H9 (cell line): ENCODE data around the gene FBXL20. TPM values are rescaled to one million over a fixed set of nuclear protein-coding genes. Genes with fewer than 3 reads are reported as not detected.

Experiments used
- DNase-seq: peaks from one replicate; pipeline ENCODE4 v3.0.0-alpha.2; 2017
- H2AFZ ChIP-seq: one replicate; pipeline ENCODE4 v1.6.1; 2013; ENCODE audit warnings: mild to moderate bottlenecking, low read length, control low read depth, moderate library complexity
- H2AK5ac ChIP-seq: 2 replicates; pipeline ENCODE4 v1.6.1; 2013; ENCODE audit warnings: low read length, control low read depth, mixed read lengths; ENCODE audit not compliant: insufficient read length
- H2BK120ac ChIP-seq: one replicate; pipeline ENCODE4 v1.6.1; 2013; ENCODE audit warnings: low read depth, mild to moderate bottlenecking, low read length, control low read depth, inconsistent platforms; ENCODE audit not compliant: poor library complexity, severe bottlenecking
- H2BK12ac ChIP-seq: 2 replicates; pipeline ENCODE4 v1.6.1; 2013; ENCODE audit warnings: low read length, control low read depth, mixed read lengths, low read depth; ENCODE audit not compliant: insufficient read length
- H2BK15ac ChIP-seq: 2 replicates; pipeline ENCODE4 v1.6.1; 2013; ENCODE audit warnings: low read depth, low read length, control low read depth
- H2BK20ac ChIP-seq: one replicate; pipeline ENCODE4 v1.6.1; 2013; ENCODE audit warnings: low read depth, mild to moderate bottlenecking, low read length, control low read depth, inconsistent platforms; ENCODE audit not compliant: poor library complexity, severe bottlenecking
- H2BK5ac ChIP-seq: 2 replicates; pipeline ENCODE4 v1.6.1; 2013; ENCODE audit warnings: low read length, control low read depth, mixed read lengths; ENCODE audit not compliant: insufficient read length
- H3K14ac ChIP-seq: 2 replicates; pipeline ENCODE4 v1.6.1; 2013; ENCODE audit warnings: low read length, control low read depth; ENCODE audit not compliant: insufficient read depth
- H3K18ac ChIP-seq: 2 replicates; pipeline ENCODE4 v1.6.1; 2013; ENCODE audit warnings: low read depth, mild to moderate bottlenecking, mixed read lengths, low read length, control low read depth; ENCODE audit not compliant: insufficient read length
- H3K23ac ChIP-seq: 2 replicates; pipeline ENCODE4 v1.6.1; 2013; ENCODE audit warnings: low read length, control low read depth, mixed read lengths, low read depth; ENCODE audit not compliant: insufficient read length
- H3K23me2 ChIP-seq: 2 replicates; pipeline ENCODE4 v1.6.1; 2013; ENCODE audit warnings: low read depth, mild to moderate bottlenecking, mixed read lengths, low read length, control low read depth; ENCODE audit not compliant: insufficient read length, poor library complexity, severe bottlenecking
- H3K27ac ChIP-seq: 2 replicates; pipeline ENCODE4 v1.5.1; 2013; ENCODE audit warnings: low read length, control low read depth, mixed read lengths, low read depth; ENCODE audit not compliant: insufficient read length
- H3K27me3 ChIP-seq: 2 replicates; pipeline ENCODE4 v1.6.1; 2013; ENCODE audit warnings: low read length, control low read depth, inconsistent platforms; ENCODE audit not compliant: insufficient read depth
- H3K4ac ChIP-seq: 2 replicates; pipeline ENCODE4 v1.6.1; 2013; ENCODE audit warnings: low read depth, mild to moderate bottlenecking, control low read depth, inconsistent platforms, low read length, moderate library complexity
- H3K4me1 ChIP-seq: 2 replicates; pipeline ENCODE4 v1.6.1; 2013; ENCODE audit warnings: low read length, control low read depth, inconsistent platforms; ENCODE audit not compliant: insufficient read depth
- H3K4me2 ChIP-seq: 2 replicates; pipeline ENCODE4 v1.6.1; 2013; ENCODE audit warnings: low read length, control low read depth, mixed read lengths; ENCODE audit not compliant: insufficient read length, insufficient read depth
- H3K56ac ChIP-seq: 2 replicates; pipeline ENCODE4 v1.6.1; 2013; ENCODE audit warnings: low read depth, mild to moderate bottlenecking, mixed read lengths, low read length, control low read depth; ENCODE audit not compliant: insufficient read length
- H3K79me1 ChIP-seq: 2 replicates; pipeline ENCODE4 v1.6.1; 2013; ENCODE audit warnings: low read depth, mild to moderate bottlenecking, moderate library complexity, low read length, control low read depth, inconsistent platforms; ENCODE audit not compliant: insufficient read depth, poor library complexity, severe bottlenecking
- H3K79me2 ChIP-seq: 2 replicates; pipeline ENCODE4 v1.6.1; 2013; ENCODE audit warnings: low read length, control low read depth, inconsistent platforms; ENCODE audit not compliant: insufficient read depth
- H3K9ac ChIP-seq: 2 replicates; pipeline ENCODE4 v1.6.1; 2013; ENCODE audit warnings: low read length, control low read depth, mixed read lengths; ENCODE audit not compliant: insufficient read length; ENCODE audit errors: extremely low read depth
- H3K9me3 ChIP-seq: one replicate; pipeline ENCODE4 v1.6.1; 2013; ENCODE audit warnings: low read depth, low read length, inconsistent platforms; ENCODE audit not compliant: control insufficient read depth
- H3T11ph ChIP-seq: one replicate; pipeline ENCODE4 v1.6.1; 2013; ENCODE audit warnings: mild to moderate bottlenecking, low read length, control low read depth, inconsistent platforms
- H4K20me1 ChIP-seq: one replicate; pipeline ENCODE4 v1.6.1; 2013; ENCODE audit not compliant: control insufficient read depth, insufficient read length, insufficient read depth
- H4K5ac ChIP-seq: 2 replicates; pipeline ENCODE4 v1.6.1; 2013; ENCODE audit warnings: low read depth, mild to moderate bottlenecking, mixed read lengths, low read length, control low read depth; ENCODE audit not compliant: insufficient read length
- H4K8ac ChIP-seq: replicated peaks from 2 replicates; pipeline ENCODE4 v1.6.1; 2013; ENCODE audit warnings: low read length, control low read depth, mixed read lengths, low read depth; ENCODE audit not compliant: insufficient read length
- H4K91ac ChIP-seq: 2 replicates; pipeline ENCODE4 v1.6.1; 2013; ENCODE audit warnings: low read depth, mild to moderate bottlenecking, moderate library complexity, mixed read lengths, low read length, control low read depth; ENCODE audit not compliant: insufficient read length
- H3K27ac Mint-ChIP-seq, 3 experiments: 2 replicates in 2 of 3; 3 replicates in 1 of 3; pipeline ENCODE4 v1.8.0; 2020 to 2021; ENCODE audit warnings: mixed read lengths in 3 of 3, mild to moderate bottlenecking in 1 of 3, moderate library complexity in 1 of 3
- H3K27me3 Mint-ChIP-seq: 2 replicates; pipeline ENCODE4 v1.8.0; 2021; ENCODE audit warnings: low read depth, mild to moderate bottlenecking, moderate library complexity, mixed read lengths
- H3K36me3 Mint-ChIP-seq, 3 experiments: 2 replicates in 2 of 3; 3 replicates in 1 of 3; pipeline ENCODE4 v1.8.0; 2020 to 2021; ENCODE audit warnings: low read depth in 3 of 3, mixed read lengths in 3 of 3; ENCODE audit not compliant: insufficient read depth in 1 of 3
- H3K4me1 Mint-ChIP-seq, 2 experiments: 2 replicates each; pipeline ENCODE4 v1.8.0; 2020; ENCODE audit warnings: mixed read lengths in 2 of 2
- H3K4me3 Mint-ChIP-seq, 2 experiments: 2 replicates in 1 of 2; 3 replicates in 1 of 2; pipeline ENCODE4 v1.8.0; 2020 to 2021; ENCODE audit warnings: mild to moderate bottlenecking in 2 of 2, mixed read lengths in 2 of 2, moderate library complexity in 1 of 2
- H3K9me3 Mint-ChIP-seq, 2 experiments: 2 replicates in 1 of 2; 3 replicates in 1 of 2; pipeline ENCODE4 v1.8.0; 2020; ENCODE audit warnings: mild to moderate bottlenecking in 2 of 2, mixed read lengths in 2 of 2, moderate library complexity in 1 of 2
- WGBS: extraction: QIAGEN DNeasy Blood & Tissue Kit; methylation state at CpG from one replicate; pipeline ENCODE4 v1.1.7; 2013; ENCODE audit warnings: missing lambda C conversion rate, low lambda C conversion rate, mixed read lengths; ENCODE audit not compliant: insufficient read length; ENCODE audit errors: extremely low coverage; 5-methylcytosine and 5-hydroxymethylcytosine counted together
- total RNA-seq: library from RNA; stranded (reverse); gene quantifications from 2 replicates; pipeline ENCODE4 v1.2.1, GENCODE V29; 2021
- TF ChIP-seq, protein P1 (sequence below): fragments of 200-600 bp; sonication (generic); conservative IDR thresholded peaks from 3 replicates; pipeline ENCODE4 v1.8.0; 2021; ENCODE audit warnings: antibody characterized with exemption, mild to moderate bottlenecking

Gene FBXL20
- total RNA-seq, 1 experiment from 2014 or later = 18.4 TPM

DNA sequence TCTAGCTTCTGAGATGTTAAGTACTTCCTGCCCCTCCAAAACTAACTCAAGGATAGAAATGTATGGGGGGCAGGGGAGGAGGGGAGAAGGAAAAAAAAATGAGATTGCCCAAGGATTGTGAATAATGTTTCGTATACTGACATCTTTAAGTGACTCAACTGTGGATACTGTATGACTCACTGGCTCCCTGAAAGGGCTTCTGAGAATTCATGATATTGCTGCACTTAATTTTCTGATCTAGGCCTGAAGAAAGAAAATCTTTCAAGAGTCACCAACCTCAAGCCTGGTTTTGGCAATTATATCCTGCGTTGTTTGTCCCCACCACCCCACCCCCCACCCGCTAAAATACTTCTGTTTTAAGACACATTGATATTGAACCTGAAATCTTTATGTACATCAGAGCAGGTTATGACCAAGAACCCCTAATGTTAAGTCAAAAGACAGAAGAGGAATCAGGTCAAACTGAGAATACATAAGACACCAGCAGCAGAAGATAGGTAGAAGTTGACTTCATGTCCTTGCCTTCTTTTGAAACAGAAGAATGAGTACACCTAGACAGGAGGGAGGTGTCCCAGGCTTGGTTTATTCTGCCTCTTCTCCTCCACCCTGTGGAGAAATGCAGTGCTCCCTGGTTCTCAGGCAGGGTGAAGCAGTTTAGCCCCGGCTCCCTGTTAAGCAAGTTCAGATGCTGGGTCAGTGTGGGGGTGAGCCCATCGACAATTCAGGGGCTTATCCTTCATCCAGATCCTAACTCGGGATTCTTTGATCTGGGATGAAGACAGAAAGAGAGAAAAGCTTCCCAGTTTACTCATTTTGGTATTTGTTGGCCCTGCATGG lies 3.3 kb upstream of the FBXL20 start:
- H3K27me3 ChIP-seq = no peaks in the 10 kb centered on the region
- no peak overlapping the region for H3K23ac ChIP-seq
- H3K9ac ChIP-seq = no peak overlapping the region
- H3K56ac ChIP-seq = no peak overlapping the region
- H3K14ac ChIP-seq = no peak overlapping the region
- H3K79me1 ChIP-seq = peaks cover 3% of the 10 kb centered on the region
- no peak overlapping the region for H4K8ac ChIP-seq
- no peak overlapping the region for H4K91ac ChIP-seq
- H3K27ac ChIP-seq = no peak overlapping the region
- DNase-seq = no peak
- H3K9me3 ChIP-seq = no peaks in the 10 kb centered on the region
- H3T11ph ChIP-seq = no peak overlapping the region
- peaks cover 9 to 12% of the 10 kb centered on the region in 2 experiments for H3K4me1 Mint-ChIP-seq
- H2BK120ac ChIP-seq = no peak overlapping the region
- H3K4me2 ChIP-seq = no peak overlapping the region
- H2BK12ac ChIP-seq = no peak overlapping the region
- no peak overlapping the region for H3K18ac ChIP-seq
- no peak overlapping the region for H4K5ac ChIP-seq
- WGBS = no CpG with 5 or more reads among the region's 6 CpGs
- peaks cover 8% of the 10 kb centered on the region for H3K23me2 ChIP-seq
- no peaks in the 10 kb centered on the region; the same call in 1 of the 2 replicates for H3K27me3 Mint-ChIP-seq
- peaks cover 25 to 29% (median 27%) of the 10 kb centered on the region in 3 experiments for H3K36me3 Mint-ChIP-seq
- no peak overlapping the region for H3K4ac ChIP-seq
- H2BK20ac ChIP-seq = no peak overlapping the region
- H3K79me2 ChIP-seq = no peaks in the 10 kb centered on the region
- TF ChIP-seq, protein P1, sequence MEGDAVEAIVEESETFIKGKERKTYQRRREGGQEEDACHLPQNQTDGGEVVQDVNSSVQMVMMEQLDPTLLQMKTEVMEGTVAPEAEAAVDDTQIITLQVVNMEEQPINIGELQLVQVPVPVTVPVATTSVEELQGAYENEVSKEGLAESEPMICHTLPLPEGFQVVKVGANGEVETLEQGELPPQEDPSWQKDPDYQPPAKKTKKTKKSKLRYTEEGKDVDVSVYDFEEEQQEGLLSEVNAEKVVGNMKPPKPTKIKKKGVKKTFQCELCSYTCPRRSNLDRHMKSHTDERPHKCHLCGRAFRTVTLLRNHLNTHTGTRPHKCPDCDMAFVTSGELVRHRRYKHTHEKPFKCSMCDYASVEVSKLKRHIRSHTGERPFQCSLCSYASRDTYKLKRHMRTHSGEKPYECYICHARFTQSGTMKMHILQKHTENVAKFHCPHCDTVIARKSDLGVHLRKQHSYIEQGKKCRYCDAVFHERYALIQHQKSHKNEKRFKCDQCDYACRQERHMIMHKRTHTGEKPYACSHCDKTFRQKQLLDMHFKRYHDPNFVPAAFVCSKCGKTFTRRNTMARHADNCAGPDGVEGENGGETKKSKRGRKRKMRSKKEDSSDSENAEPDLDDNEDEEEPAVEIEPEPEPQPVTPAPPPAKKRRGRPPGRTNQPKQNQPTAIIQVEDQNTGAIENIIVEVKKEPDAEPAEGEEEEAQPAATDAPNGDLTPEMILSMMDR = no peak
- H2BK15ac ChIP-seq = no peak overlapping the region
- no peak overlapping the region for H2AFZ ChIP-seq
- no peak overlapping the region for H2AK5ac ChIP-seq
- H3K4me3 Mint-ChIP-seq = no peak overlapping the region
- H4K20me1 ChIP-seq = no peaks in the 10 kb centered on the region
- no peak overlapping the region for H2BK5ac ChIP-seq
- H3K9me3 Mint-ChIP-seq = no peaks in the 10 kb centered on the region
- H3K4me1 ChIP-seq = no peaks in the 10 kb centered on the region
- no peak overlapping the region for H3K27ac Mint-ChIP-seq
